SK-N-SH treated with all-trans-retinoic acid at 6 μM for 48 hours (cell line): ENCODE results near the gene TMEM201.

Experiments
- ATAC-seq: fragments of 200-7000 bp; cut with Tn5 transposase; 3 replicates; pipeline ENCODE4 v1.9.1; 2020; ENCODE audit warnings: mild to moderate bottlenecking, moderate library complexity
- ARNTL ChIP-seq: fragments of 450-650 bp; formaldehyde crosslinking; IDR thresholded peaks from 2 replicates; pipeline ENCODE4 v1.5.0; 2020; ENCODE audit warnings: low read depth, mild to moderate bottlenecking, moderate library complexity, borderline replicate concordance
- BACH2 ChIP-seq: fragments of 250-450 bp; sonication (Bioruptor Pico); IDR thresholded peaks from 2 replicates; pipeline ENCODE4 v1.9.0; 2021; ENCODE audit warnings: mild to moderate bottlenecking, borderline replicate concordance
- CSDC2 ChIP-seq: fragments of 250-450 bp; sonication (Bioruptor Pico); IDR thresholded peaks from 2 replicates; pipeline ENCODE4 v1.5.0; 2020; ENCODE audit warnings: mild to moderate bottlenecking, moderate library complexity
- ESRRG ChIP-seq: fragments of 250-450 bp; sonication (Bioruptor Pico); IDR thresholded peaks from 2 replicates; pipeline ENCODE4 v1.6.1; 2021; ENCODE audit warnings: mild to moderate bottlenecking
- GLIS3 ChIP-seq: fragments of 250-450 bp; sonication (Bioruptor Pico); IDR thresholded peaks from 2 replicates; pipeline ENCODE4 v1.5.0; 2020; ENCODE audit warnings: mild to moderate bottlenecking, moderate library complexity
- ISL1 ChIP-seq: fragments of 250-450 bp; sonication (Bioruptor Pico); IDR thresholded peaks from 2 replicates; pipeline ENCODE4 v2.1.2; 2022; ENCODE audit warnings: mild to moderate bottlenecking, moderate library complexity
- OSR1 ChIP-seq: fragments of 250-450 bp; sonication (Bioruptor Pico); IDR thresholded peaks from 2 replicates; pipeline ENCODE4 v1.8.0; 2022; ENCODE audit warnings: moderate library complexity, mild to moderate bottlenecking, inconsistent platforms
- RARB ChIP-seq: fragments of 250-450 bp; sonication (Bioruptor Pico); IDR thresholded peaks from 2 replicates; pipeline ENCODE4 v1.8.0; 2021; ENCODE audit warnings: mild to moderate bottlenecking, moderate library complexity
- SNAI2 ChIP-seq: fragments of 250-450 bp; sonication (Bioruptor Pico); IDR thresholded peaks from 2 replicates; pipeline ENCODE4 v1.5.0; 2020; ENCODE audit warnings: mild to moderate bottlenecking, moderate library complexity
- TCF4 ChIP-seq: fragments of 250-450 bp; sonication (Bioruptor Pico); IDR thresholded peaks from 2 replicates; pipeline ENCODE4 v1.8.0; 2021; ENCODE audit warnings: mild to moderate bottlenecking, moderate library complexity, borderline replicate concordance
- TOX ChIP-seq: fragments of 250-450 bp; sonication (Bioruptor Pico); IDR thresholded peaks from 2 replicates; pipeline ENCODE4 v1.8.0; 2021; ENCODE audit warnings: mild to moderate bottlenecking, moderate library complexity, borderline replicate concordance
- ZC3H10 ChIP-seq: fragments of 250-450 bp; sonication (Bioruptor Pico); IDR thresholded peaks from 2 replicates; pipeline ENCODE4 v1.5.1; 2021; ENCODE audit warnings: mild to moderate bottlenecking, moderate library complexity
- ZFP3 ChIP-seq: fragments of 250-450 bp; sonication (Bioruptor Pico); IDR thresholded peaks from 2 replicates; pipeline ENCODE4 v1.5.0; 2020; ENCODE audit warnings: mild to moderate bottlenecking, moderate library complexity
- ZFP30 ChIP-seq: fragments of 450-650 bp; formaldehyde crosslinking; IDR thresholded peaks from 2 replicates; pipeline ENCODE4 v1.5.0; 2022; ENCODE audit warnings: mild to moderate bottlenecking, moderate library complexity
- ZNF565 ChIP-seq: fragments of 450-650 bp; formaldehyde crosslinking; conservative IDR thresholded peaks from 2 replicates; pipeline ENCODE4 v1.5.0; 2020; ENCODE audit warnings: low read depth, mild to moderate bottlenecking, moderate library complexity
- ZNF70 ChIP-seq: fragments of 450-650 bp; formaldehyde crosslinking; IDR thresholded peaks from 2 replicates; pipeline ENCODE4 v1.5.0; 2020; ENCODE audit warnings: mild to moderate bottlenecking, moderate library complexity
- ZNF8 ChIP-seq: fragments of 450-650 bp; formaldehyde crosslinking; IDR thresholded peaks from 2 replicates; pipeline ENCODE4 v1.5.0; 2020; ENCODE audit warnings: mild to moderate bottlenecking, moderate library complexity
- TF ChIP-seq, protein P1 (sequence below): fragments of 250-450 bp; sonication (Bioruptor Pico); IDR thresholded peaks from 2 replicates; pipeline ENCODE4 v1.5.1; 2020; ENCODE audit warnings: low read depth, mild to moderate bottlenecking, moderate library complexity
- TF ChIP-seq, protein P2 (sequence below): fragments of 250-450 bp; sonication (Bioruptor Pico); IDR thresholded peaks from 2 replicates; pipeline ENCODE4 v1.5.0; 2020; ENCODE audit warnings: mild to moderate bottlenecking, moderate library complexity
- TF ChIP-seq, protein P3 (sequence below): fragments of 250-450 bp; sonication (Bioruptor Pico); IDR thresholded peaks from 2 replicates; pipeline ENCODE4 v1.8.0; 2021; ENCODE audit warnings: low read depth, mild to moderate bottlenecking, moderate library complexity, borderline replicate concordance
- TF ChIP-seq, protein P4 (sequence below): fragments of 250-450 bp; sonication (Bioruptor Pico); IDR thresholded peaks from 2 replicates; pipeline ENCODE4 v1.8.0; 2020; ENCODE audit warnings: mild to moderate bottlenecking, moderate library complexity, borderline replicate concordance

The TMEM201 gene

DNA sequence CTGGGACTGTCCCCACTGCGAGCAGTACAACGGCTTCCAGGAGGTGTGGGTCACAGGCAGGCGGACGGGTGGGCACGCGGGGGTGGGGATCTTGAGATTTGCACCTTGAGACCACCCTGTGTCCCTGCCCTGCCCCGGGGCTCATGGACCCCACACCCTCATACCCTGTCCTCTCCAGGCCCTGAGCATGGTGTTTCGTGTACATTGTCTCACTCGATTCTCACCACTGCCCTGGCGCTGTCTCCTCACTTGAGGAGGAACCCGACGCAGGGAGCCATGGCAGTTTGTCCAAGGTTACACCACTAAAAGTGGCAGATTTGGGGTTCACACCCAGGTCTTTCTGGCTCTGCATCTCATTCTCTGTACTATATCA is 7.2 kb downstream of the TMEM201 start:
- ATAC-seq: no peak
- no peak for TF ChIP-seq TOX
- no peak for TF ChIP-seq ESRRG (CRISPR knock-in tag)
- TF ChIP-seq ZNF8: no peak
- no peak for TF ChIP-seq OSR1 (CRISPR knock-in tag)
- TF ChIP-seq ZNF565: no peak
- no peak for TF ChIP-seq ZC3H10 (CRISPR knock-in tag)
- TF ChIP-seq, protein P1, sequence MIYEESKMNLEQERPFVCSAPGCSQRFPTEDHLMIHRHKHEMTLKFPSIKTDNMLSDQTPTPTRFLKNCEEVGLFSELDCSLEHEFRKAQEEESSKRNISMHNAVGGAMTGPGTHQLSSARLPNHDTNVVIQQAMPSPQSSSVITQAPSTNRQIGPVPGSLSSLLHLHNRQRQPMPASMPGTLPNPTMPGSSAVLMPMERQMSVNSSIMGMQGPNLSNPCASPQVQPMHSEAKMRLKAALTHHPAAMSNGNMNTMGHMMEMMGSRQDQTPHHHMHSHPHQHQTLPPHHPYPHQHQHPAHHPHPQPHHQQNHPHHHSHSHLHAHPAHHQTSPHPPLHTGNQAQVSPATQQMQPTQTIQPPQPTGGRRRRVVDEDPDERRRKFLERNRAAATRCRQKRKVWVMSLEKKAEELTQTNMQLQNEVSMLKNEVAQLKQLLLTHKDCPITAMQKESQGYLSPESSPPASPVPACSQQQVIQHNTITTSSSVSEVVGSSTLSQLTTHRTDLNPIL: no peak
- TF ChIP-seq, protein P2, sequence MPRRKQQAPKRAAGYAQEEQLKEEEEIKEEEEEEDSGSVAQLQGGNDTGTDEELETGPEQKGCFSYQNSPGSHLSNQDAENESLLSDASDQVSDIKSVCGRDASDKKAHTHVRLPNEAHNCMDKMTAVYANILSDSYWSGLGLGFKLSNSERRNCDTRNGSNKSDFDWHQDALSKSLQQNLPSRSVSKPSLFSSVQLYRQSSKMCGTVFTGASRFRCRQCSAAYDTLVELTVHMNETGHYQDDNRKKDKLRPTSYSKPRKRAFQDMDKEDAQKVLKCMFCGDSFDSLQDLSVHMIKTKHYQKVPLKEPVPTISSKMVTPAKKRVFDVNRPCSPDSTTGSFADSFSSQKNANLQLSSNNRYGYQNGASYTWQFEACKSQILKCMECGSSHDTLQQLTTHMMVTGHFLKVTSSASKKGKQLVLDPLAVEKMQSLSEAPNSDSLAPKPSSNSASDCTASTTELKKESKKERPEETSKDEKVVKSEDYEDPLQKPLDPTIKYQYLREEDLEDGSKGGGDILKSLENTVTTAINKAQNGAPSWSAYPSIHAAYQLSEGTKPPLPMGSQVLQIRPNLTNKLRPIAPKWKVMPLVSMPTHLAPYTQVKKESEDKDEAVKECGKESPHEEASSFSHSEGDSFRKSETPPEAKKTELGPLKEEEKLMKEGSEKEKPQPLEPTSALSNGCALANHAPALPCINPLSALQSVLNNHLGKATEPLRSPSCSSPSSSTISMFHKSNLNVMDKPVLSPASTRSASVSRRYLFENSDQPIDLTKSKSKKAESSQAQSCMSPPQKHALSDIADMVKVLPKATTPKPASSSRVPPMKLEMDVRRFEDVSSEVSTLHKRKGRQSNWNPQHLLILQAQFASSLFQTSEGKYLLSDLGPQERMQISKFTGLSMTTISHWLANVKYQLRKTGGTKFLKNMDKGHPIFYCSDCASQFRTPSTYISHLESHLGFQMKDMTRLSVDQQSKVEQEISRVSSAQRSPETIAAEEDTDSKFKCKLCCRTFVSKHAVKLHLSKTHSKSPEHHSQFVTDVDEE (CRISPR knock-in tag): no peak
- no peak for TF ChIP-seq ZFP3
- no peak for TF ChIP-seq ZFP30 (CRISPR knock-in tag)
- TF ChIP-seq TCF4 (CRISPR knock-in tag): no peak
- TF ChIP-seq ARNTL (CRISPR knock-in tag): no peak
- TF ChIP-seq RARB (CRISPR knock-in tag): no peak
- no peak for TF ChIP-seq SNAI2 (CRISPR knock-in tag)
- TF ChIP-seq, protein P3, sequence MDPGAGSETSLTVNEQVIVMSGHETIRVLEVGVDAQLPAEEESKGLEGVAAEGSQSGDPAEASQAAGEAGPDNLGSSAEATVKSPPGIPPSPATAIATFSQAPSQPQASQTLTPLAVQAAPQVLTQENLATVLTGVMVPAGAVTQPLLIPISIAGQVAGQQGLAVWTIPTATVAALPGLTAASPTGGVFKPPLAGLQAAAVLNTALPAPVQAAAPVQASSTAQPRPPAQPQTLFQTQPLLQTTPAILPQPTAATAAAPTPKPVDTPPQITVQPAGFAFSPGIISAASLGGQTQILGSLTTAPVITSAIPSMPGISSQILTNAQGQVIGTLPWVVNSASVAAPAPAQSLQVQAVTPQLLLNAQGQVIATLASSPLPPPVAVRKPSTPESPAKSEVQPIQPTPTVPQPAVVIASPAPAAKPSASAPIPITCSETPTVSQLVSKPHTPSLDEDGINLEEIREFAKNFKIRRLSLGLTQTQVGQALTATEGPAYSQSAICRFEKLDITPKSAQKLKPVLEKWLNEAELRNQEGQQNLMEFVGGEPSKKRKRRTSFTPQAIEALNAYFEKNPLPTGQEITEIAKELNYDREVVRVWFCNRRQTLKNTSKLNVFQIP: no peak
- no peak for TF ChIP-seq ZNF70 (CRISPR knock-in tag)

DNA sequence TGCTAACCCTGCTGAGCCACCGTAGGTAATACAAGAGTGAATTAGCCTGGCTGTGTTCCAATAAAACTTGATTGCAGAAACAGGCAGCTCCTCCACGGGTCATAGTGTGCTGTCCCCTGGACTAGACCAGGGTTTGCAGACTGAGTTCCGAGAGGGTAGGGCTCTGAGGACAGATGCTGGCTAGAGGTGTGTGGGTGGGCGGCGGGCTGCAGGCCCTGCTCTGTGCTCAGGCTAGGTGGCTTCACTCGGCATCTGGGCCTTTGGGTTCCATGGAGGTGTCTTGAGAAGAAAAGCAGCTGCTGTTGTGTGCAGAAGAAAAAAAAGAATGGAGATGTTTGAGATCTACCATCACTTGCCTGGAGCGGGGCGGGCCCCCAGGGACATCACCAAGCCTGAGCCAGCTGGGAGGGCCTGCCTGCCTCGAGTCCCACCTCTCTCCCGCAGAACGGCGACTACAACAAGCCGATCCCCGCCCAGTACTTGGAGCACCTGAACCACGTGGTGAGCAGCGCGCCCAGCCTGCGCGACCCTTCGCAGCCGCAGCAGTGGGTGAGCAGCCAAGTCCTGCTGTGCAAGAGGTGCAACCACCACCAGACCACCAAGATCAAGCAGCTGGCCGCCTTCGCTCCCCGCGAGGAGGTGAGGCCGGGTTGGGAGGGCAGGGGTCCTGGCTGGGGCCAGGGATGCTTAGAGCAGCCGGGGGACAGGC is 7.9 kb downstream of the TMEM201 start:
- ATAC-seq: no peak
- TF ChIP-seq RARB (CRISPR knock-in tag): no peak
- no peak for TF ChIP-seq TCF4 (CRISPR knock-in tag)
- TF ChIP-seq ZNF565: no peak
- no peak for TF ChIP-seq TOX
- TF ChIP-seq ZNF8: no peak
- TF ChIP-seq OSR1 (CRISPR knock-in tag): no peak
- TF ChIP-seq ISL1 (CRISPR knock-in tag): no peak
- no peak for TF ChIP-seq SNAI2 (CRISPR knock-in tag)
- no peak for TF ChIP-seq ZFP30 (CRISPR knock-in tag)

DNA sequence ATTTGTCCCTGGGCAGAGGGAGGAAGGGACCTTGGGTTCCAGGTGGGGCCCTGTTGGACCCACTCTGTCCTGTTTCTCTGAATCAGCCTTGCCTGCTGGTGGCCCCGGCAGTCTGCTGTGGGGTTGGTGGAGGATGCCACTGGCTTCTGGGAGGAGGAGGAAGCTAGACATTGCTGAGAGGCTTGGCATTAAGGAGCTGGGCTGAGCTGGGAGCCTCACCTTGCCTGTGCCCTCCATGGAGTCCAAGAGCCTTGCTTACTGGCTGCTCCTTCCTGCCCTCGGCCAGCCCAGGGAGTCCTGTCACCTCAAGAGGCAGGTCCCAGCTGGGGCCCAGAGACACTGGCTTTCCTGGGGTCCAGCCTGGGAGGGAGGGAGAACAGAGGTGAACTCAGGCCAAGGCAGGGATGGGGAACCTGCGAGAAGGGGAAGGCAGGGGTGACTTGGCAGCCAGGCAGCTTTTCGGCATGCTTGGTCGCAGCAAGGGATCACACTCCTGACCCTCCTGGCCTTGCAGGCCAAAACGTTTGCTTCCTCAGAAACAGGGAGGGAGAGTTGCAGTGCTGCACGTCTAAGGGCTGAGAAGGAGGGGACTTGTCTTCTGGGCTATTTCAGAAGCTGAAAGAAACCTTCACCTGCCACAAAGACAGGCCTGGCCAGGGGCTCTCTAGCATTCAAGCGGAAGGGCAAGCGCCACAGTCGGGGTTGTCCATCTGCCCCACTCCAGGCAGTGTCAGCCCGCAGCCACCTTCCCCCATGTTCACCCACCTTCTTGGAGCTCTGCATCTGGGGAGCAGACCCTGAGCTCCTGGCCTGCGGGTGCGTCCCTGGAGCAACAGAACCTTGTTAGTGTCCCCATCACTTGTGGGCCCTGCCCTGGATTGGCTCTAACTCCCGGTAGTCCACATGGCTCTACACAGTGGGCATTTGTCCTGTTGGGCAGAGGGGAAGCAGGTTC is 8.9 kb downstream of the TMEM201 start:
- ATAC-seq: no peak
- TF ChIP-seq ZFP3: no peak
- no peak for TF ChIP-seq TOX
- no peak for TF ChIP-seq SNAI2 (CRISPR knock-in tag)

DNA sequence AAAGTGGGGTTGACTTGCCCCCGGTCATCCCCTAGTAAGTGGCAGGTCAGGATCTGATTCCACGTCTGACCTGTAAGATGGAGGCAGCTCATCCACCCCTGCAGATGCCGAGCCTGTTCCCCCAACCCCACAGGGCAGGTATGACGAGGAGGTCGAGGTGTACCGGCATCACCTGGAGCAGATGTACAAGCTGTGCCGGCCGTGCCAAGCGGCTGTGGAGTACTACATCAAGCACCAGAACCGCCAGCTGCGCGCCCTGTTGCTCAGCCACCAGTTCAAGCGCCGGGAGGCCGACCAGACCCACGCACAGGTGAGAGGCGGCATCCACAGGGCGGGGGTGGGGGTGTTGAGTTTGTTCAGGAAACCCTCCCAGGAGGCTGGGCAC is 9.6 kb downstream of the TMEM201 start:
- no peak for ATAC-seq
- TF ChIP-seq ZC3H10 (CRISPR knock-in tag) (no peak), BACH2 (CRISPR knock-in tag) (no peak), ISL1 (CRISPR knock-in tag) (no peak), ZNF70 (CRISPR knock-in tag) (no peak), ZNF8 (no peak), OSR1 (CRISPR knock-in tag) (no peak), GLIS3 (CRISPR knock-in tag) (no peak), ARNTL (CRISPR knock-in tag) (no peak), TCF4 (CRISPR knock-in tag) (no peak), ESRRG (CRISPR knock-in tag) (no peak), ZNF565 (no peak), SNAI2 (CRISPR knock-in tag) (no peak), ZFP30 (CRISPR knock-in tag) (no peak), CSDC2 (CRISPR knock-in tag) (no peak)
- TF ChIP-seq, protein P1: no peak
- TF ChIP-seq, protein P4, sequence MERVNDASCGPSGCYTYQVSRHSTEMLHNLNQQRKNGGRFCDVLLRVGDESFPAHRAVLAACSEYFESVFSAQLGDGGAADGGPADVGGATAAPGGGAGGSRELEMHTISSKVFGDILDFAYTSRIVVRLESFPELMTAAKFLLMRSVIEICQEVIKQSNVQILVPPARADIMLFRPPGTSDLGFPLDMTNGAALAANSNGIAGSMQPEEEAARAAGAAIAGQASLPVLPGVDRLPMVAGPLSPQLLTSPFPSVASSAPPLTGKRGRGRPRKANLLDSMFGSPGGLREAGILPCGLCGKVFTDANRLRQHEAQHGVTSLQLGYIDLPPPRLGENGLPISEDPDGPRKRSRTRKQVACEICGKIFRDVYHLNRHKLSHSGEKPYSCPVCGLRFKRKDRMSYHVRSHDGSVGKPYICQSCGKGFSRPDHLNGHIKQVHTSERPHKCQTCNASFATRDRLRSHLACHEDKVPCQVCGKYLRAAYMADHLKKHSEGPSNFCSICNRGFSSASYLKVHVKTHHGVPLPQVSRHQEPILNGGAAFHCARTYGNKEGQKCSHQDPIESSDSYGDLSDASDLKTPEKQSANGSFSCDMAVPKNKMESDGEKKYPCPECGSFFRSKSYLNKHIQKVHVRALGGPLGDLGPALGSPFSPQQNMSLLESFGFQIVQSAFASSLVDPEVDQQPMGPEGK (CRISPR knock-in tag): no peak
- TF ChIP-seq, protein P2 (CRISPR knock-in tag): no peak
